HG02973 (cell line): ENCODE results near the gene PITPNM1.
"Not testable (repeated sequence)": the region's sequence is repeated elsewhere in the genome, so short reads cannot be mapped to it uniquely, and the experiment has no call there.

Experiments used
- ATAC-seq: cut with Tn5 transposase; IDR thresholded peaks from one replicate; pipeline ENCODE4 v1.9.1; 2021; ENCODE audit warnings: moderate library complexity; ENCODE audit not compliant: unreplicated experiment

PITPNM1 gene

DNA sequence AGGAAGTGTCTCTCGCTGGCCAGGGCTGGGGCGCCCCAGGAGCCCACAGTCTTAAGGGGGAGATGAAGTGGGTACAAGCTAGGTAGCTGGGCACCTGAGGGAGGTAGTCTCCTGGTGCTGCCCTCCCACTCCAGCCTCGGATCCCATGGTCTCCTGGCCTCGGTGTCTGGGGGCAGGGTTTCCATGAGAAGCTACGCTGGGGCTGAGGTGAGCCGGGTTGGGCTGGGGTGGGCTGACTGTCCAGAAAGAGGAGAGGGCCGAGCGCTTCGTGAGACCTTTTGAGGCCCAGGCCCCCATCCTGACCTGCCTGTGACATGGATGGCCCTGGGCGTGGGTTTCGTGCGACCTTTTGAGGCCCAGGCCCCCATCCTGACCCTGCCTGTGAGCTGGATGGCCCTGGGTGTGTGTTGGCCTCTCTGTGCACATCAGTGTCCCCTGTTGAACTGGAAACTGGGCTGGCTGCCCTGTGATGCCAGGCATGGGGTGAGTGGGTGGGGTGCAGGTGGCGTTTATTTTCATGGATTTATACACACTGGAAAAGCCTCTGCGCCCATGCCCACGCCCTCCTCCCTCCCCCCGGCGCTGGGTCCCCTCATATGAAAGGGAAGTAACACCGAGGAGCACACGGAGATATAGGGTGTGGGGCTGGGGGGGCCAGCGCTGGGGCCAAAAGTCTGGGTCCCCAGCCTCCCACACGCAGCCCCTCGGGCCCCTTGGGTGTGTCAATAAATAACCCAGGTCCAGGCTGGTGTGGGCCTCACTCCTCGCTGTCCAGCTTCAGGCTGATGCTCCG lies 13.7 kb downstream of the PITPNM1 start:
- no peak for ATAC-seq

DNA sequence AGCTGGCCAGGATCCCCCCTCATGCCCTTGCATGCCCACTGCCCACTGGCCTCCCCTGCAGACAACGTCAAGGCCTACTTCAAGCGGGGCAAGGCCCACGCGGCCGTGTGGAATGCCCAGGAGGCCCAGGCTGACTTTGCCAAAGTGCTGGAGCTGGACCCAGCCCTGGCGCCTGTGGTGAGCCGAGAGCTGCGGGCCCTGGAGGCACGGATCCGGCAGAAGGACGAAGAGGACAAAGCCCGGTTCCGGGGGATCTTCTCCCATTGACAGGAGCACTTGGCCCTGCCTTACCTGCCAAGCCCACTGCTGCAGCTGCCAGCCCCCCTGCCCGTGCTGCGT lies 14.5 kb downstream of the PITPNM1 start:
- no peak for ATAC-seq

- ATAC-seq: no peak
Observed at GRCh38 chr11:67489885-67490726, 15.1 kb downstream of the PITPNM1 start.

DNA sequence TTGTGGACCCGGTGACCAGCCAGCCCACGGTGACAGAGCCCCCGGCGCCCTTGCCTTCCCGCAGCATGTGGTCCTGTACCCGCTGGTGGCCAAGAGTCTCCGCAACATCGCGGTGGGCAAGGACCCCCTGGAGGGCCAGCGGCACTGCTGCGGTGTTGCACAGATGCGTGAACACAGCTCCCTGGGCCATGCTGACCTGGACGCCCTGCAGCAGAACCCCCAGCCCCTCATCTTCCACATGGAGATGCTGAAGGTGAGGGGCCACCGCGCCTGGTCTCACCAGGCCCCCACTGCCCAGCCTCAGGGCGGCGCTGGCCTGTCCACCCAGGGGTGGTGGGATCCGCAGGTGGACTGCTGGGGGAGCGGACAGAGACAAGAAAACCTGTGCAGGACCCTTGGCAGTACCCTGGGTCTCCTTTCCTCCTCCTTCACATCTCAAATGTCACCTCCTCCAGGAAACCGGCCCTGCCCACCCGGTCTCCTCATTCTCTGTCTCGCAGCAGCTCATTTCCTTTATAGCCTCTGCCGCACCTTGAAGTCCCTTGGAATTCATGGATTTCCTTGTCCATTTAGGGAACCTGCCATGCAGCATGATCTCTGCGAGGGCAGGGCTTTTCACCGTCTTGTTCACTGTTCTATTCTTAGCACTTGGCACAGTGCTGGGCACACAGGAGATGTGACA lies 15.8 kb downstream of the PITPNM1 start:
- ATAC-seq: no peak

DNA sequence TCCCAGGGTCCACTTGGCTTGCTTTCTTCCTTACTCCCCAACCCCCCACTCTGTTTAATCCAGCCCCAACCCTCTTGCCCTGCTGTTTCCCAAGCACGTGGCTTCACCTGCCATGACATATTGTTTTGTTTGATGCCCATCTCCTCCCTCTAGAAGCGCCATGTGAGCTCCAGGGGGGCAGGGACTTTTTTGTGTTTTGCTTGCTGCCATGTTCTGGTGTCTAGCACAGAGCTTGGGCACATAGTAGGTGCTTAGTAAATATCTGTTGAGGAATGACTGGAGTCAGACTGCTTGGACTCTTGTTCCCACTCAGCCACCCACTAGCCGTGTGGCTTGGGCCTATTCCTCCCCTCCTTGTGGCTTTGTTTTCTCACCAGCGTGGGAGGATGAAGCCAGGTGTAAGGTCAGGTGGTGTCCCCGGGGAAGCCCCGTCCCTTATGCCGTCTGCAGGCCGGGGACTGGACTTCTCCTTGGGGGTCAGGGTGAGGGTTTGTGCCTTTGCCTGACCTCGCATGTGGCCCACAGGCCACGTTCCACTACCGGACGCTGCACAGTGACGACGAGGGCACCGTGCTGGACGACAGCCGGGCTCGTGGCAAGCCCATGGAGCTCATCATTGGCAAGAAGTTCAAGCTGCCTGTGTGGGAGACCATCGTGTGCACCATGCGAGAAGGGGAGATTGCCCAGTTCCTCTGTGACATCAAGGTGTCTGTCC lies 18.5 kb downstream of the PITPNM1 start:
- ATAC-seq: peak; percentile 18

DNA sequence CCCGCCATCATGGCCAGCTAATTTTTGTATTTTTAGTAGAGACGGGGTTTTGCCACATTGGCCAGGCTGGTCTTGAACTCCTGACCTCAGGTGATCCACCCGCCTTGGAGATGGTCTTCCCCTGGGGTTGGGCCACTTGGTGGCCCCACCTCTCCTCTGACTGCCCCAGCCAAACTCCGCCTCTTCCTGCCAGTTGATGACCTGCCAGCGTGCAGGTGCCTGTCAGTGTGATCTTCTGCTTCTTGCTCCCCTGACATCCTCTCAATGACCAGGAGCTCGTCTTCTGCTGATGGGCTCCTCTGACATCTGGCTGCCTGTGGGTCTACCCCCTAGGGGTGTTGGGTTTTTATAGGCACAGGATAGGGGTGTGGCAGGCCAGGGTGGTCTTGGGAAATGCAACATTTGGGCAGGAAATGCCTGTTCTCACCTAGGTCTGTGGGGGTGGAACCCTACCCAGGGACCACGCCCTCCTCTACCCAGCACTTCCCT lies 19.2 kb downstream of the PITPNM1 start:
- not testable (repeated sequence) for ATAC-seq

GRCh38 chr11:67484847-67485311 lies 20.3 kb downstream of the PITPNM1 start:
- ATAC-seq: no peak

GRCh38 chr11:67483831-67484665 lies 21.1 kb downstream of the PITPNM1 start:
- no peak for ATAC-seq

DNA sequence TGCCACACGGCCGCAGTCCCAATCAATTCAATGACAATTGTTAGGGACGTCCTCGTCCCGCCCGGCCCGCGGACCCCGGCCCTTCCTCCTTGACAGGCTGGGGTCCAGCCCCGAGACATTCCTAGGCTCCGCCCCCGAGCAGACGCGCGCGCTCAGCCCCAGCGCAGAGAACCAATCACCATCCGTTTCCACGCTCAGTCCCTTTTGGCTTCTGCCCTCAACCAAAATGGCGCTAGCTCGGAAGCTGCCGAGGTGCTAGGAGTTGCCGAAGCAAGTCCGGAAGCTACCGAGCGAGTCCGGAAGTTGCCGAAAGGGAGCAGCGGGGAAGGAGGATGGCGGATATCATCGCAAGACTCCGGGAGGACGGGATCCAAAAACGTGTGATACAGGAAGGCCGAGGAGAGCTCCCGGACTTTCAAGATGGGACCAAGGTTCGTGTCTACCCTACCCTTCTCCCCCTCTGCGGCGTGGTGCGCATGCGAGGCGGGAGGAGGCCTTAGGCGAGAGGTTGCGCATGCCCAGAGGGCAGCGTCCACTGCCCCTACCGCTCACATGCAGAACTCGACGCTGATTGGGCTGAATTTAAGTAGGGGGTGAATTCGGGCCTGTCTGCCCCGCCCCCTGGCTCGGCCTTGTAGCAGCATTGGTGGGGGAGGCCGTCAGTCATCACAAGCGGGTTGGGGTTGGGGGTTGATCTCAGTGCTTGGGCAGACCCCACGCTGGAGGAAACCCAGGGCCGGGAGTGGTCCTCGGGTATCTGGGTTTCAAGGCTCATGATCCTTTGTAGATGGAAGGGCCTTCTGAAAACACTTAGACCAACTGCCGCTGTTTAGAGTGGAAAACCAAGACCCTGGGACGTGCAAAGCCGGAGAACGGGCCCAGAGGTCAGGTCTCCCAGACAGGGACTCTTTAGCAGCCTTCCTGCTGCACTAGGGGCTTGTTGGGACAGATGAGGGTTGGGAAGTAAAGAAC lies 22.1 kb downstream of the PITPNM1 start, which contains the start of gene AIP:
Gene AIP, plus strand, starts transcription at position 200 of the 972 bp plus-strand sequence. Its CDS starts 133 bp downstream, at position 333.
- ATAC-seq: peak; percentile 59

DNA sequence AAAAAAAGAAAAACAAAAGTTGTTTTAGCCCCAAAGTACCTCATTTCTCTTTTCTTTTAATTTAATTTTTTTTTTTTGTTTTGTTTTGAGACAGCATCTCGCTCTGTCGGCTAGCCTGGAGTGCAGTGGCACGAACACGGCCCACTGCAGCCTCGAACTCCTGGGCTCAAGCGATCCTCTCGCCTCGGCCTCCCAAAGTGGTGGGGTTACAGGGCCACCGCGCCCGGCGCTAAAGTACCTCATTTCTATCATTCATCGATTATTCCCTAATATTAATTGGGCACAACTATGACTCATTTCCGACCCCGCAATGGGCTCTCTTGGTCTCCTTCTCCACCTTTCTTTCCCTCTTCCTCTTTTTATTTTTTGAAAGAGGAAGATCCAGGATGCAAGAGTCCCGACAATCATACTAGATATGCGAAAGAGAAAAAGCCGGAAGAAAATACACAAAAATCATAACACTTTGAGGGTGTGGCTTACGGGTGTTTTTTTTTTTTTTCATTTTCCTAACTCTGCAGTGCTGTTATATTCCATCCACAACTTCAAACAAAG lies 22.8 kb downstream of the PITPNM1 start:
- no peak for ATAC-seq

- not testable (repeated sequence) for ATAC-seq
Observed at GRCh38 chr11:67477344-67478050, 27.7 kb downstream of the PITPNM1 start.

- ATAC-seq: not testable (repeated sequence)
Observed at GRCh38 chr11:67476692-67477091, 28.5 kb downstream of the PITPNM1 start.

DNA sequence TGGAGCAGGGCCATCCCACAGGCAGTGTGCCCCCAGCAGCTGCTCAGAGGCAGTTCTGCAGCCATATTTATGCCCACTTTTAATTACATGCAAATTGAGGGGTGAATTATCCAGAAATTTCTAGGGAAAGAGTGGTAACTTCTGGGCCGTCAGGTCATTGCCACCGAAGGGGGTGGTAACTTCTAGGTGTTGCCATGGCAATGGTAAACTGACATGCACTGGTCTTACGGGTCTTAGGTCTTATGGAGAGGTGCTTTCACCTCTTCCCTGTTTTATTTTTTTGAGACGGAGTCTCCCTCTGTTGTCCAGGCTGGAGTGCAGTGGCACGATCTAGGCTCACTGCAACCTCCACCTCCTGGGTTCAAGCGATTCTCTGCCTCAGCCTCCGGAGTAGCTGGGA lies 32.3 kb downstream of the PITPNM1 start:
- no peak for ATAC-seq

DNA sequence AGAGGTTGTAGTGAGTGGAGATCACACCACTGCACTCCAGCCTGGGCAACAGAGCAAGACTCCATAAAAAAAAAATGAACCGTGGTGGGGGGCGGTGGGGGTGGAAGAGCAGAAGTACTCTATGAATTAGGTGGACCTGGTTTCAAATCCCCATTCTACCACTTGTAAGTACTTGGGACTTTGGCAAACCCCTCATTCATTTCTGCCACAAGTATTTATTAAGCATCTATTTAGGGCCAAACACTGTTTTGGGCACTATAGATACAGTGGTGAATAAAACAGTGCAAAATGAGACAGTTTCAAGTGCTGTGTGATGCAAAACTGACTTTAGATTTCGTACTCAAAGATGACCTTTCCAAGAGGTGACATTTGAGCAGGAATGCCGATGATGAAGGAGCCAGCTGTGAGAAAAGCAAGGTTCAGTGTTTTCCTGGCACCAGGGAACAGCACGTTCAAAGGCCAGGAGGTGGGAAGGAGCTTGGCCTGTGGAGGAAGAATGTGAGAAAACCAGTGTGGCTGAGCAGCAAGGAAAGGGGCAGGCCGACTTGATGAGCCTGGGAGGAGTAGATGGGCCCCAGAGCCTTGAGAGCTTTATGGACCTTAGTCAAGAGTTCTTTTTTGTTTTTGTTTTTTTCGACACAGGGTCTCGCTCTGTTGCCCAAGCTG lies 34.7 kb downstream of the PITPNM1 start:
- no peak for ATAC-seq

DNA sequence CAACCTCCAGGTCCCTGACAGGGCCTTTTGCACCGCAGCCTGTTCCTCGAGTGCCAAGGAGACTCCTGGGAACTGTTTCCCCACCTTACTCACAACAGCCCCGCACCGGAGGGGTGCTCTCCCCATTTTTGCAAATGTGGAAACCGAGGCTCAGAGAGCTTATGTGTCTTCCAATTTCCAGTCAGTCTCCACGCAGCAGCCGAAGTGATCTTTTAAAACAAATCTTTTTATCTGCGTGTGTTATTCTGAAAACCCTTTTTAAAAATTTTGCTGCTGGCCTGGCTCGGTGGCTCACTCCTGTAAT lies 35.7 kb downstream of the PITPNM1 start:
- no peak for ATAC-seq

DNA sequence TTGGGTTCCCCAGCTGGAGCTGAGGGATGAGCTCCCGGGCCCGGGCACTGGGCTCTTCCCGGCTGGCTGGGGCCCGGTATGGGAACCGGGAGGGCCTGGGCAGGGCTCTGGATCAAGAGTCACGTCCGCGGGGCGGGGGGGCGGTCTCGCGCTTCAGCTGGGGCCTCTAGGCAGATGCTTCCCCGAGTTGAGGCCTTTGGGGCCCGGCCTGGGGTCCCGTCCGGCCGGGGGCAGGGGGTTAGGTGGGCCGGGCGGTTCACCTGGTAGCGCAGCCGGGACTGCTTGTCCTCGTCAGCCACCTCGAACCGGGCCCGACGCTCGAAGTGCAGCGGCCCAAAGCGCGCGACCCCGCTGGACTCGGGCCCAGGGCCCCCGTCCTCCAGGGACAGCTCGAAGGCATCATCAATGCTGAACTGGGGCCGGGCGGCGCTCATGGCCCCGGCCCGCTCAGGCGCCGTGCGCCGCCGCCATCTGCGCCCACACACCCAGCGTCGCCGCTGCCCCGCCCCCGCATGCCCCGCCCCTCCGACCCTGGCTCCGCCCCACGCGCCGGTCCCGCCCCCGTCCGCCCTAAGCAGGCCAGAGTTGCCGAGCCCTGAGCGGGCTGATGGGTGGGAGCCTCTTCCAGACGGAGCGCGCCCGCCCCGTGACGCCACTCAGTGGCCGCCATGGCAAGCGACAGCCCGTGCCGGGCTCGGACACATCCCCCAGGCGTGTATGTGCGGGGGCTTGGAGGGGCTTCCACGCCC lies 36.2 kb downstream of the PITPNM1 start, which contains the start of gene TMEM134:
Gene TMEM134, minus strand, starts transcription at position 493 of the 749 bp plus-strand sequence. Its CDS starts 59 bp downstream, at position 434.
- peak; percentile 60 for ATAC-seq

GRCh38 chr11:67468456-67468758 lies 36.8 kb downstream of the PITPNM1 start:
- ATAC-seq: peak; percentile 2
